H9 (cell line): Measurements from ENCODE around the gene ALG12. TPM values are rescaled to one million over a fixed set of nuclear protein-coding genes. Genes with fewer than 3 reads are reported as not detected.

Source experiments
- DNase-seq: peaks from one replicate; pipeline ENCODE4 v3.0.0-alpha.2; 2017
- H2AFZ ChIP-seq: one replicate; pipeline ENCODE4 v1.6.1; 2013; ENCODE audit warnings: mild to moderate bottlenecking, low read length, control low read depth, moderate library complexity
- H2AK5ac ChIP-seq: 2 replicates; pipeline ENCODE4 v1.6.1; 2013; ENCODE audit warnings: low read length, control low read depth, mixed read lengths; ENCODE audit not compliant: insufficient read length
- H2BK120ac ChIP-seq: one replicate; pipeline ENCODE4 v1.6.1; 2013; ENCODE audit warnings: low read depth, mild to moderate bottlenecking, low read length, control low read depth, inconsistent platforms; ENCODE audit not compliant: poor library complexity, severe bottlenecking
- H2BK12ac ChIP-seq: 2 replicates; pipeline ENCODE4 v1.6.1; 2013; ENCODE audit warnings: low read length, control low read depth, mixed read lengths, low read depth; ENCODE audit not compliant: insufficient read length
- H2BK15ac ChIP-seq: 2 replicates; pipeline ENCODE4 v1.6.1; 2013; ENCODE audit warnings: low read depth, low read length, control low read depth
- H2BK20ac ChIP-seq: one replicate; pipeline ENCODE4 v1.6.1; 2013; ENCODE audit warnings: low read depth, mild to moderate bottlenecking, low read length, control low read depth, inconsistent platforms; ENCODE audit not compliant: poor library complexity, severe bottlenecking
- H2BK5ac ChIP-seq: 2 replicates; pipeline ENCODE4 v1.6.1; 2013; ENCODE audit warnings: low read length, control low read depth, mixed read lengths; ENCODE audit not compliant: insufficient read length
- H3K14ac ChIP-seq: 2 replicates; pipeline ENCODE4 v1.6.1; 2013; ENCODE audit warnings: low read length, control low read depth; ENCODE audit not compliant: insufficient read depth
- H3K18ac ChIP-seq: 2 replicates; pipeline ENCODE4 v1.6.1; 2013; ENCODE audit warnings: low read depth, mild to moderate bottlenecking, mixed read lengths, low read length, control low read depth; ENCODE audit not compliant: insufficient read length
- H3K23ac ChIP-seq: 2 replicates; pipeline ENCODE4 v1.6.1; 2013; ENCODE audit warnings: low read length, control low read depth, mixed read lengths, low read depth; ENCODE audit not compliant: insufficient read length
- H3K23me2 ChIP-seq: 2 replicates; pipeline ENCODE4 v1.6.1; 2013; ENCODE audit warnings: low read depth, mild to moderate bottlenecking, mixed read lengths, low read length, control low read depth; ENCODE audit not compliant: insufficient read length, poor library complexity, severe bottlenecking
- H3K27ac ChIP-seq: 2 replicates; pipeline ENCODE4 v1.5.1; 2013; ENCODE audit warnings: low read length, control low read depth, mixed read lengths, low read depth; ENCODE audit not compliant: insufficient read length
- H3K27me3 ChIP-seq: 2 replicates; pipeline ENCODE4 v1.6.1; 2013; ENCODE audit warnings: low read length, control low read depth, inconsistent platforms; ENCODE audit not compliant: insufficient read depth
- H3K4ac ChIP-seq: 2 replicates; pipeline ENCODE4 v1.6.1; 2013; ENCODE audit warnings: low read depth, mild to moderate bottlenecking, control low read depth, inconsistent platforms, low read length, moderate library complexity
- H3K4me1 ChIP-seq: 2 replicates; pipeline ENCODE4 v1.6.1; 2013; ENCODE audit warnings: low read length, control low read depth, inconsistent platforms; ENCODE audit not compliant: insufficient read depth
- H3K4me2 ChIP-seq: 2 replicates; pipeline ENCODE4 v1.6.1; 2013; ENCODE audit warnings: low read length, control low read depth, mixed read lengths; ENCODE audit not compliant: insufficient read length, insufficient read depth
- H3K56ac ChIP-seq: 2 replicates; pipeline ENCODE4 v1.6.1; 2013; ENCODE audit warnings: low read depth, mild to moderate bottlenecking, mixed read lengths, low read length, control low read depth; ENCODE audit not compliant: insufficient read length
- H3K79me1 ChIP-seq: 2 replicates; pipeline ENCODE4 v1.6.1; 2013; ENCODE audit warnings: low read depth, mild to moderate bottlenecking, moderate library complexity, low read length, control low read depth, inconsistent platforms; ENCODE audit not compliant: insufficient read depth, poor library complexity, severe bottlenecking
- H3K79me2 ChIP-seq: 2 replicates; pipeline ENCODE4 v1.6.1; 2013; ENCODE audit warnings: low read length, control low read depth, inconsistent platforms; ENCODE audit not compliant: insufficient read depth
- H3K9ac ChIP-seq: 2 replicates; pipeline ENCODE4 v1.6.1; 2013; ENCODE audit warnings: low read length, control low read depth, mixed read lengths; ENCODE audit not compliant: insufficient read length; ENCODE audit errors: extremely low read depth
- H3K9me3 ChIP-seq: one replicate; pipeline ENCODE4 v1.6.1; 2013; ENCODE audit warnings: low read depth, low read length, inconsistent platforms; ENCODE audit not compliant: control insufficient read depth
- H3T11ph ChIP-seq: one replicate; pipeline ENCODE4 v1.6.1; 2013; ENCODE audit warnings: mild to moderate bottlenecking, low read length, control low read depth, inconsistent platforms
- H4K20me1 ChIP-seq: one replicate; pipeline ENCODE4 v1.6.1; 2013; ENCODE audit not compliant: control insufficient read depth, insufficient read length, insufficient read depth
- H4K5ac ChIP-seq: 2 replicates; pipeline ENCODE4 v1.6.1; 2013; ENCODE audit warnings: low read depth, mild to moderate bottlenecking, mixed read lengths, low read length, control low read depth; ENCODE audit not compliant: insufficient read length
- H4K8ac ChIP-seq: replicated peaks from 2 replicates; pipeline ENCODE4 v1.6.1; 2013; ENCODE audit warnings: low read length, control low read depth, mixed read lengths, low read depth; ENCODE audit not compliant: insufficient read length
- H4K91ac ChIP-seq: 2 replicates; pipeline ENCODE4 v1.6.1; 2013; ENCODE audit warnings: low read depth, mild to moderate bottlenecking, moderate library complexity, mixed read lengths, low read length, control low read depth; ENCODE audit not compliant: insufficient read length
- H3K27ac Mint-ChIP-seq, 3 experiments: 2 replicates in 2 of 3; 3 replicates in 1 of 3; pipeline ENCODE4 v1.8.0; 2020 to 2021; ENCODE audit warnings: mixed read lengths in 3 of 3, mild to moderate bottlenecking in 1 of 3, moderate library complexity in 1 of 3
- H3K27me3 Mint-ChIP-seq: 2 replicates; pipeline ENCODE4 v1.8.0; 2021; ENCODE audit warnings: low read depth, mild to moderate bottlenecking, moderate library complexity, mixed read lengths
- H3K36me3 Mint-ChIP-seq, 3 experiments: 2 replicates in 2 of 3; 3 replicates in 1 of 3; pipeline ENCODE4 v1.8.0; 2020 to 2021; ENCODE audit warnings: low read depth in 3 of 3, mixed read lengths in 3 of 3; ENCODE audit not compliant: insufficient read depth in 1 of 3
- H3K4me1 Mint-ChIP-seq, 2 experiments: 2 replicates each; pipeline ENCODE4 v1.8.0; 2020; ENCODE audit warnings: mixed read lengths in 2 of 2
- H3K4me3 Mint-ChIP-seq, 2 experiments: 2 replicates in 1 of 2; 3 replicates in 1 of 2; pipeline ENCODE4 v1.8.0; 2020 to 2021; ENCODE audit warnings: mild to moderate bottlenecking in 2 of 2, mixed read lengths in 2 of 2, moderate library complexity in 1 of 2
- H3K9me3 Mint-ChIP-seq, 2 experiments: 2 replicates in 1 of 2; 3 replicates in 1 of 2; pipeline ENCODE4 v1.8.0; 2020; ENCODE audit warnings: mild to moderate bottlenecking in 2 of 2, mixed read lengths in 2 of 2, moderate library complexity in 1 of 2
- CTCF ChIP-seq: fragments of 200-600 bp; sonication (generic); conservative IDR thresholded peaks from 3 replicates; pipeline ENCODE4 v1.8.0; 2021; ENCODE audit warnings: antibody characterized with exemption, mild to moderate bottlenecking
- WGBS: extraction: QIAGEN DNeasy Blood & Tissue Kit; methylation state at CpG from one replicate; pipeline ENCODE4 v1.1.7; 2013; ENCODE audit warnings: missing lambda C conversion rate, low lambda C conversion rate, mixed read lengths; ENCODE audit not compliant: insufficient read length; ENCODE audit errors: extremely low coverage; 5-methylcytosine and 5-hydroxymethylcytosine counted together
- total RNA-seq: library from RNA; stranded (reverse); gene quantifications from 2 replicates; pipeline ENCODE4 v1.2.1, GENCODE V29; 2021

The ALG12 gene
- total RNA-seq, 1 experiment from 2014 or later = 19.2 TPM

- H3T11ph ChIP-seq = no peak overlapping the region
- H3K18ac ChIP-seq = no peak overlapping the region
- no peak overlapping the region; a peak in 1 of 7 replicates for H3K27ac Mint-ChIP-seq
- TF ChIP-seq CTCF = no peak
- no peaks in the 10 kb centered on the region; a peak in 1 of 5 replicates for H3K9me3 Mint-ChIP-seq
- no peak overlapping the region for H2BK120ac ChIP-seq
- H4K91ac ChIP-seq = no peak overlapping the region
- no peaks in the 10 kb centered on the region for H3K4me1 ChIP-seq
- H3K23ac ChIP-seq = no peak overlapping the region
- no peak overlapping the region for H2BK12ac ChIP-seq
- no peaks in the 10 kb centered on the region for H3K79me2 ChIP-seq
- H2BK15ac ChIP-seq = no peak overlapping the region
- no peak overlapping the region for H3K56ac ChIP-seq
- no peaks in the 10 kb centered on the region for H3K27me3 Mint-ChIP-seq
- no peak overlapping the region for H2AFZ ChIP-seq
- H2BK20ac ChIP-seq = no peak overlapping the region
- no peak overlapping the region for H3K27ac ChIP-seq
- H3K23me2 ChIP-seq = no peaks in the 10 kb centered on the region
- no peak overlapping the region for H3K9ac ChIP-seq
- H2BK5ac ChIP-seq = no peak overlapping the region
- no peak overlapping the region for H4K5ac ChIP-seq
- H4K20me1 ChIP-seq = no peaks in the 10 kb centered on the region
- peaks cover 0 to 2% of the 10 kb centered on the region in 2 experiments; a peak in 1 of 4 replicates for H3K4me1 Mint-ChIP-seq
- no peak overlapping the region for H3K4ac ChIP-seq
- no peak overlapping the region for H3K14ac ChIP-seq
- no peak overlapping the region for H3K4me3 Mint-ChIP-seq
- no peaks in the 10 kb centered on the region for H3K9me3 ChIP-seq
- DNase-seq = no peak
- H2AK5ac ChIP-seq = no peak overlapping the region
- WGBS = no CpG with 5 or more reads among the region's 27 CpGs
- no peak overlapping the region for H3K4me2 ChIP-seq
- no peak overlapping the region for H4K8ac ChIP-seq
- no peaks in the 10 kb centered on the region for H3K27me3 ChIP-seq
- H3K79me1 ChIP-seq = no peaks in the 10 kb centered on the region
- peaks cover 9 to 47% (median 39%) of the 10 kb centered on the region in 3 experiments; a peak in 6 of 7 replicates for H3K36me3 Mint-ChIP-seq
Observed at GRCh38 chr22:49910229-49911155, 7.7 kb downstream of the ALG12 start.
